ENCODE data around the gene PHYH.

Gene PHYH

GRCh38 chr10:13317474-13317873, 17.6 kb upstream of the PHYH start:
- H4K5ac ChIP-seq (ENCODE audit: low read length), result no peak overlapping the region
- no peak overlapping the region for H3K56ac ChIP-seq (ENCODE audit: low read length)
- WGBS (ENCODE audit: extremely low coverage, insufficient coverage, low lambda C conversion rate), result no CpG with 5 or more reads among the region's 6 CpGs
- no peak overlapping the region for H3K27ac ChIP-seq (ENCODE audit: low read depth, low read length)
- no peak overlapping the region for H4K8ac ChIP-seq (ENCODE audit: low read depth, low read length)
- no peak for DNase-seq
- H3K27me3 ChIP-seq (ENCODE audit: insufficient read depth, low read length, poor library complexity), result no peaks in the 10 kb centered on the region
- no peak overlapping the region for H3K18ac ChIP-seq (ENCODE audit: low read length)
- no peak overlapping the region for H3K23ac ChIP-seq (ENCODE audit: low read length)
- H3K79me2 ChIP-seq (ENCODE audit: control insufficient read depth, insufficient read depth, low read length), result no peaks in the 10 kb centered on the region
- no peak overlapping the region for H2BK120ac ChIP-seq (ENCODE audit: low read depth, low read length)
- H2AK5ac ChIP-seq (ENCODE audit: low read length), result no peak overlapping the region
- H3K79me1 ChIP-seq (ENCODE audit: low read length), result no peaks in the 10 kb centered on the region
- H3K4me1 ChIP-seq (ENCODE audit: control insufficient read depth, low read depth, low read length), result no peaks in the 10 kb centered on the region
- no peak overlapping the region for H2BK5ac ChIP-seq (ENCODE audit: low read length)
- H3K9ac ChIP-seq (ENCODE audit: low read length), result no peak overlapping the region
- H3K36me3 ChIP-seq (ENCODE audit: control insufficient read depth, insufficient read depth, low read length), result peaks cover 2% of the 10 kb centered on the region
- no peak overlapping the region for H2BK15ac ChIP-seq (replicated peaks; ENCODE audit: low read depth)
- no peak overlapping the region for H3K4me2 ChIP-seq (ENCODE audit: low read length)
- H3K4ac ChIP-seq (ENCODE audit: low read depth, low read length), result no peak overlapping the region
- H3K4me3 ChIP-seq (ENCODE audit: low read length), result no peak overlapping the region

GRCh38 chr10:13316635-13317311, 16.9 kb upstream of the PHYH start:
- Histone ChIP-seq H3K79me2 (ENCODE audit: control insufficient read depth, insufficient read depth, low read length) (no peaks in the 10 kb centered on the region), H3K9ac (ENCODE audit: low read length) (no peak overlapping the region), H4K5ac (ENCODE audit: low read length) (no peak overlapping the region), H3K36me3 (ENCODE audit: control insufficient read depth, insufficient read depth, low read length) (peaks cover 2% of the 10 kb centered on the region), H4K8ac (ENCODE audit: low read depth, low read length) (no peak overlapping the region), H2BK120ac (ENCODE audit: low read depth, low read length) (no peak overlapping the region), H3K4ac (ENCODE audit: low read depth, low read length) (no peak overlapping the region), H3K27ac (ENCODE audit: low read depth, low read length) (no peak overlapping the region), H3K56ac (ENCODE audit: low read length) (no peak overlapping the region), H2BK5ac (ENCODE audit: low read length) (no peak overlapping the region), H2BK15ac (replicated peaks; ENCODE audit: low read depth) (no peak overlapping the region), H2AK5ac (ENCODE audit: low read length) (no peak overlapping the region), H3K23ac (ENCODE audit: low read length) (no peak overlapping the region), H3K4me3 (ENCODE audit: low read length) (no peak overlapping the region), H3K79me1 (ENCODE audit: low read length) (no peaks in the 10 kb centered on the region), H3K27me3 (ENCODE audit: insufficient read depth, low read length, poor library complexity) (no peaks in the 10 kb centered on the region), H3K4me1 (ENCODE audit: control insufficient read depth, low read depth, low read length) (no peaks in the 10 kb centered on the region), H3K18ac (ENCODE audit: low read length) (no peak overlapping the region), H3K4me2 (ENCODE audit: low read length) (no peak overlapping the region)
- DNase-seq, result no peak
- WGBS (ENCODE audit: extremely low coverage, insufficient coverage, low lambda C conversion rate), result 100% methylated on average over 1 of the region's 7 CpGs

- Histone ChIP-seq H3K4me2 (ENCODE audit: low read length) (no peak overlapping the region), H3K56ac (ENCODE audit: low read length) (no peak overlapping the region), H4K8ac (ENCODE audit: low read depth, low read length) (no peak overlapping the region), H3K4me1 (ENCODE audit: control insufficient read depth, low read depth, low read length) (no peaks in the 10 kb centered on the region), H3K36me3 (ENCODE audit: control insufficient read depth, insufficient read depth, low read length) (no peaks in the 10 kb centered on the region), H3K27me3 (ENCODE audit: insufficient read depth, low read length, poor library complexity) (no peaks in the 10 kb centered on the region), H2BK120ac (ENCODE audit: low read depth, low read length) (no peak overlapping the region), H2BK5ac (ENCODE audit: low read length) (no peak overlapping the region), H2AK5ac (ENCODE audit: low read length) (no peak overlapping the region), H3K4me3 (ENCODE audit: low read length) (no peak overlapping the region), H3K9ac (ENCODE audit: low read length) (no peak overlapping the region), H3K4ac (ENCODE audit: low read depth, low read length) (no peak overlapping the region), H3K79me2 (ENCODE audit: control insufficient read depth, insufficient read depth, low read length) (no peaks in the 10 kb centered on the region), H3K18ac (ENCODE audit: low read length) (no peak overlapping the region), H3K79me1 (ENCODE audit: low read length) (no peaks in the 10 kb centered on the region), H3K23ac (ENCODE audit: low read length) (no peak overlapping the region), H4K5ac (ENCODE audit: low read length) (no peak overlapping the region), H2BK15ac (replicated peaks; ENCODE audit: low read depth) (no peak overlapping the region), H3K27ac (ENCODE audit: low read depth, low read length) (no peak overlapping the region)
- no peak for DNase-seq
These were observed 15.5 kb upstream of the PHYH start for GRCh38 chr10:13315361-13315760.

- Histone ChIP-seq H3K56ac (ENCODE audit: low read length) (no peak overlapping the region), H3K23ac (ENCODE audit: low read length) (no peak overlapping the region), H3K4me2 (ENCODE audit: low read length) (no peak overlapping the region), H2AK5ac (ENCODE audit: low read length) (no peak overlapping the region), H3K79me2 (ENCODE audit: control insufficient read depth, insufficient read depth, low read length) (no peaks in the 10 kb centered on the region), H4K8ac (ENCODE audit: low read depth, low read length) (no peak overlapping the region), H2BK15ac (replicated peaks; ENCODE audit: low read depth) (no peak overlapping the region), H3K27me3 (ENCODE audit: insufficient read depth, low read length, poor library complexity) (no peaks in the 10 kb centered on the region), H3K27ac (ENCODE audit: low read depth, low read length) (no peak overlapping the region), H3K18ac (ENCODE audit: low read length) (no peak overlapping the region), H3K9ac (ENCODE audit: low read length) (no peak overlapping the region), H3K4me3 (ENCODE audit: low read length) (no peak overlapping the region), H3K79me1 (ENCODE audit: low read length) (no peaks in the 10 kb centered on the region), H3K4me1 (ENCODE audit: control insufficient read depth, low read depth, low read length) (no peaks in the 10 kb centered on the region), H4K5ac (ENCODE audit: low read length) (no peak overlapping the region), H3K36me3 (ENCODE audit: control insufficient read depth, insufficient read depth, low read length) (no peaks in the 10 kb centered on the region), H2BK120ac (ENCODE audit: low read depth, low read length) (no peak overlapping the region), H2BK5ac (ENCODE audit: low read length) (no peak overlapping the region), H3K4ac (ENCODE audit: low read depth, low read length) (no peak overlapping the region)
- DNase-seq, result no peak
- WGBS (ENCODE audit: extremely low coverage, insufficient coverage, low lambda C conversion rate), result no CpG with 5 or more reads among the region's 5 CpGs
These were observed 11.3 kb upstream of the PHYH start for GRCh38 chr10:13311177-13311575.

GRCh38 chr10:13310518-13311176, 10.8 kb upstream of the PHYH start:
- no peak overlapping the region for H3K18ac ChIP-seq (ENCODE audit: low read length)
- no peak overlapping the region for H4K5ac ChIP-seq (ENCODE audit: low read length)
- H3K79me1 ChIP-seq (ENCODE audit: low read length), result no peaks in the 10 kb centered on the region
- H3K79me2 ChIP-seq (ENCODE audit: control insufficient read depth, insufficient read depth, low read length), result no peaks in the 10 kb centered on the region
- H3K27me3 ChIP-seq (ENCODE audit: insufficient read depth, low read length, poor library complexity), result no peaks in the 10 kb centered on the region
- no peak for DNase-seq
- no peak overlapping the region for H2BK120ac ChIP-seq (ENCODE audit: low read depth, low read length)
- H3K4ac ChIP-seq (ENCODE audit: low read depth, low read length), result no peak overlapping the region
- no peak overlapping the region for H3K9ac ChIP-seq (ENCODE audit: low read length)
- no peak overlapping the region for H3K27ac ChIP-seq (ENCODE audit: low read depth, low read length)
- no peak overlapping the region for H3K4me3 ChIP-seq (ENCODE audit: low read length)
- no peak overlapping the region for H3K4me2 ChIP-seq (ENCODE audit: low read length)
- H3K56ac ChIP-seq (ENCODE audit: low read length), result no peak overlapping the region
- no peak overlapping the region for H3K23ac ChIP-seq (ENCODE audit: low read length)
- WGBS (ENCODE audit: extremely low coverage, insufficient coverage, low lambda C conversion rate), result no CpG with 5 or more reads among the region's 7 CpGs
- H2BK15ac ChIP-seq (replicated peaks; ENCODE audit: low read depth), result no peak overlapping the region
- no peak overlapping the region for H2BK5ac ChIP-seq (ENCODE audit: low read length)
- no peaks in the 10 kb centered on the region for H3K4me1 ChIP-seq (ENCODE audit: control insufficient read depth, low read depth, low read length)
- H3K36me3 ChIP-seq (ENCODE audit: control insufficient read depth, insufficient read depth, low read length), result no peaks in the 10 kb centered on the region
- no peak overlapping the region for H2AK5ac ChIP-seq (ENCODE audit: low read length)
- no peak overlapping the region for H4K8ac ChIP-seq (ENCODE audit: low read depth, low read length)

GRCh38 chr10:13309792-13310191, 9.9 kb upstream of the PHYH start:
- Histone ChIP-seq H3K56ac (ENCODE audit: low read length) (no peak overlapping the region), H3K18ac (ENCODE audit: low read length) (no peak overlapping the region), H3K79me1 (ENCODE audit: low read length) (no peaks in the 10 kb centered on the region)

More at GRCh38 chr10:13309792-13310191, 9.9 kb upstream of the PHYH start:
- Histone ChIP-seq H3K4ac (ENCODE audit: low read depth, low read length) (no peak overlapping the region), H3K27me3 (ENCODE audit: insufficient read depth, low read length, poor library complexity) (no peaks in the 10 kb centered on the region), H3K79me2 (ENCODE audit: control insufficient read depth, insufficient read depth, low read length) (no peaks in the 10 kb centered on the region), H3K36me3 (ENCODE audit: control insufficient read depth, insufficient read depth, low read length) (no peaks in the 10 kb centered on the region), H2BK5ac (ENCODE audit: low read length) (no peak overlapping the region), H2AK5ac (ENCODE audit: low read length) (no peak overlapping the region), H4K5ac (ENCODE audit: low read length) (no peak overlapping the region), H3K23ac (ENCODE audit: low read length) (no peak overlapping the region), H2BK15ac (replicated peaks; ENCODE audit: low read depth) (no peak overlapping the region), H2BK120ac (ENCODE audit: low read depth, low read length) (no peak overlapping the region), H4K8ac (ENCODE audit: low read depth, low read length) (no peak overlapping the region), H3K27ac (ENCODE audit: low read depth, low read length) (no peak overlapping the region), H3K9ac (ENCODE audit: low read length) (no peak overlapping the region), H3K4me2 (ENCODE audit: low read length) (no peak overlapping the region), H3K4me3 (ENCODE audit: low read length) (no peak overlapping the region), H3K4me1 (ENCODE audit: control insufficient read depth, low read depth, low read length) (no peaks in the 10 kb centered on the region)
- DNase-seq, result no peak
- WGBS (ENCODE audit: extremely low coverage, insufficient coverage, low lambda C conversion rate), result no CpG with 5 or more reads among the region's 2 CpGs

Data from mesendoderm (in vitro differentiated cells).